Neural cell (in vitro differentiated cells): Measurements from ENCODE around the gene MMP20. TPM values are rescaled to one million over a fixed set of nuclear protein-coding genes. Genes with fewer than 3 reads are reported as not detected.

Experiments
- H2AFZ ChIP-seq: fragments of 200-600, 300-800 bp; sonication (generic), shearing (Covaris generic); 2 replicates; pipeline ENCODE4 v1.6.0; 2014; ENCODE audit warnings: low read depth, mild to moderate bottlenecking, antibody characterized with exemption, low read length, moderate library complexity
- H3F3A ChIP-seq: fragments of 200-600 bp; shearing (Covaris generic); 2 replicates; pipeline ENCODE4 v1.6.1; 2016; ENCODE audit warnings: mild to moderate bottlenecking, moderate library complexity, mixed read lengths, antibody characterized with exemption, low read length; ENCODE audit not compliant: insufficient read depth, poor library complexity, severe bottlenecking
- H3K27ac ChIP-seq: fragments of 200-600, 300-800 bp; sonication (generic), shearing (Covaris generic); 2 replicates; pipeline ENCODE4 v1.5.1; 2014; ENCODE audit warnings: mild to moderate bottlenecking, low read length, moderate library complexity
- H3K27me3 ChIP-seq: fragments of 300-800, 200-600 bp; sonication (generic), shearing (Covaris generic); 2 replicates; pipeline ENCODE4 v1.6.0; 2014; ENCODE audit warnings: mild to moderate bottlenecking, low read depth, low read length, moderate library complexity; ENCODE audit not compliant: insufficient read depth
- H3K36me3 ChIP-seq: fragments of 300-800, 200-600 bp; sonication (generic), shearing (Covaris generic); 2 replicates; pipeline ENCODE4 v1.5.1; 2014; ENCODE audit warnings: mild to moderate bottlenecking, antibody characterized with exemption, low read length, moderate library complexity; ENCODE audit not compliant: insufficient read depth
- H3K4me2 ChIP-seq: fragments of 300-800, 200-600 bp; sonication (generic), shearing (Covaris generic); 2 replicates; pipeline ENCODE4 v1.6.0; 2014; ENCODE audit warnings: mild to moderate bottlenecking, low read length
- H3K4me3 ChIP-seq: fragments of 300-800, 200-600 bp; sonication (generic), shearing (Covaris generic); 2 replicates; pipeline ENCODE4 v1.5.1; 2014; ENCODE audit warnings: mild to moderate bottlenecking, low read length, moderate library complexity
- H3K79me2 ChIP-seq: fragments of 200-600 bp; shearing (Covaris generic); replicated peaks from 2 replicates; pipeline ENCODE4 v1.6.0; 2014; ENCODE audit warnings: mild to moderate bottlenecking, low read length, moderate library complexity; ENCODE audit not compliant: insufficient read depth
- H3K9ac ChIP-seq: fragments of 300-800, 200-600 bp; sonication (generic), shearing (Covaris generic); 2 replicates; pipeline ENCODE4 v1.6.1; 2016; ENCODE audit warnings: mild to moderate bottlenecking, low read length, mixed read lengths
- H3K9me2 ChIP-seq: fragments of 200-600 bp; shearing (Covaris generic); 2 replicates; pipeline ENCODE4 v1.6.1; 2016; ENCODE audit warnings: mild to moderate bottlenecking, low read length, mixed read lengths; ENCODE audit not compliant: insufficient read depth
- H3K9me3 ChIP-seq: fragments of 200-600, 300-800 bp; sonication (generic), shearing (Covaris generic); 2 replicates; pipeline ENCODE4 v1.6.1; 2016; ENCODE audit warnings: mild to moderate bottlenecking, mixed run types, low read length, moderate library complexity, mixed read lengths
- H4K20me1 ChIP-seq: fragments of 200-600 bp; shearing (Covaris generic); 2 replicates; pipeline ENCODE4 v1.6.1; 2016; ENCODE audit warnings: mild to moderate bottlenecking, mixed run types; ENCODE audit not compliant: insufficient read depth
- EP300 ChIP-seq: fragments of 450-650 bp; conservative IDR thresholded peaks from 2 replicates; pipeline ENCODE4 v1.6.1; 2014; ENCODE audit warnings: antibody characterized with exemption, mild to moderate bottlenecking, moderate library complexity; ENCODE audit not compliant: poor library complexity, severe bottlenecking
- EZH2 ChIP-seq: fragments of 200-600, 300-800 bp; shearing (Covaris generic), sonication (generic); IDR thresholded peaks from 2 replicates; pipeline ENCODE4 v1.6.1; 2014; ENCODE audit warnings: antibody characterized with exemption, low read length, borderline replicate concordance, mild to moderate bottlenecking; ENCODE audit not compliant: insufficient read depth, poor library complexity, severe bottlenecking
- MXI1 ChIP-seq: fragments of 450-650 bp; conservative IDR thresholded peaks from 2 replicates; pipeline ENCODE4 v1.6.1; 2014; ENCODE audit warnings: antibody characterized with exemption, mild to moderate bottlenecking; ENCODE audit not compliant: poor library complexity, severe bottlenecking
- POLR2AphosphoS5 ChIP-seq: IDR thresholded peaks from 2 replicates; pipeline ENCODE4 v1.6.1; 2012
- RAD21 ChIP-seq: fragments of 450-650 bp; conservative IDR thresholded peaks from 2 replicates; pipeline ENCODE4 v1.6.1; 2014; ENCODE audit warnings: antibody characterized with exemption, mild to moderate bottlenecking, moderate library complexity
- SMC3 ChIP-seq: fragments of 450-650 bp; conservative IDR thresholded peaks from 2 replicates; pipeline ENCODE4 v1.6.1; 2014; ENCODE audit warnings: antibody characterized with exemption, mild to moderate bottlenecking, moderate library complexity; ENCODE audit not compliant: poor library complexity
- TAF1 ChIP-seq: IDR thresholded peaks from 2 replicates; pipeline ENCODE4 v1.6.1; 2012; ENCODE audit warnings: low read depth
- polyA plus RNA-seq: library from polyadenylated mRNA; depleted of rRNA; stranded (reverse); fragments of >200 nt; gene quantifications from 2 replicates; pipeline ENCODE4 v1.2.3, GENCODE V29; 2014
- TF ChIP-seq, protein P1 (sequence below): fragments of 450-650 bp; IDR thresholded peaks from 2 replicates; pipeline ENCODE4 v1.5.1; 2014; ENCODE audit warnings: antibody characterized with exemption, mild to moderate bottlenecking, moderate library complexity; ENCODE audit not compliant: poor library complexity, severe bottlenecking
- TF ChIP-seq, protein P2 (sequence below): IDR thresholded peaks from 2 replicates; pipeline ENCODE4 v1.6.1; 2012; ENCODE audit warnings: borderline replicate concordance

MMP20 gene
- polyA plus RNA-seq, 1 donor from 2014 or later, result not detected

DNA sequence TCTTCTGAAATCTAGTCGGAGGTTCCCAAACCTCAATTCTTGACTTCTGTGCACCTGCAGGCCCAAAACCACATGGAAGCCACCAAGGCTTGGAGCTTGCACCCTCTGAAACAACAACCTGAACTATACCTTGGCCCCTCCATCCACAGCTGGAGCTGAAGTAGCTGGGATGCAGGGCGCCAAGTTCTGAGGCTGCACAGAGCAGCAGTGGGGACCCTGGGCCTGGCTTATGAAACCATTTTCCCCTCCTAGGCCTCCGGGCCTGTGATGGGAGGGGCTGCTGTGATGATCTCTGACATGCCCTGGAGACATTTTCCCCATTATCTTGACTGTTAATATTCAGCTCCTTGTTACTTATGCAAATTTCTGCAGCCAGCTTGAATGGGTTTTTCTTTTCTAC is 56.3 kb downstream of the MMP20 start:
- Histone ChIP-seq H3K27me3 (no peaks in the 10 kb centered on the region), H3K9ac (no peak overlapping the region), H3K9me2 (no peaks in the 10 kb centered on the region), H3F3A (no peaks in the 10 kb centered on the region), H4K20me1 (no peaks in the 10 kb centered on the region), H3K36me3 (no peaks in the 10 kb centered on the region), H3K9me3 (peaks cover 3% of the 10 kb centered on the region), H2AFZ (no peak overlapping the region), H3K4me3 (no peak overlapping the region), H3K79me2 (no peaks in the 10 kb centered on the region), H3K27ac (no peak overlapping the region), H3K4me2 (no peak overlapping the region)
- no peak for TF ChIP-seq SMC3
- no peak for TF ChIP-seq RAD21
- TF ChIP-seq EZH2, result no peak
- TF ChIP-seq TAF1, result no peak
- no peak for TF ChIP-seq POLR2AphosphoS5
- TF ChIP-seq EP300, result no peak
- no peak for TF ChIP-seq MXI1
- TF ChIP-seq, protein P1, sequence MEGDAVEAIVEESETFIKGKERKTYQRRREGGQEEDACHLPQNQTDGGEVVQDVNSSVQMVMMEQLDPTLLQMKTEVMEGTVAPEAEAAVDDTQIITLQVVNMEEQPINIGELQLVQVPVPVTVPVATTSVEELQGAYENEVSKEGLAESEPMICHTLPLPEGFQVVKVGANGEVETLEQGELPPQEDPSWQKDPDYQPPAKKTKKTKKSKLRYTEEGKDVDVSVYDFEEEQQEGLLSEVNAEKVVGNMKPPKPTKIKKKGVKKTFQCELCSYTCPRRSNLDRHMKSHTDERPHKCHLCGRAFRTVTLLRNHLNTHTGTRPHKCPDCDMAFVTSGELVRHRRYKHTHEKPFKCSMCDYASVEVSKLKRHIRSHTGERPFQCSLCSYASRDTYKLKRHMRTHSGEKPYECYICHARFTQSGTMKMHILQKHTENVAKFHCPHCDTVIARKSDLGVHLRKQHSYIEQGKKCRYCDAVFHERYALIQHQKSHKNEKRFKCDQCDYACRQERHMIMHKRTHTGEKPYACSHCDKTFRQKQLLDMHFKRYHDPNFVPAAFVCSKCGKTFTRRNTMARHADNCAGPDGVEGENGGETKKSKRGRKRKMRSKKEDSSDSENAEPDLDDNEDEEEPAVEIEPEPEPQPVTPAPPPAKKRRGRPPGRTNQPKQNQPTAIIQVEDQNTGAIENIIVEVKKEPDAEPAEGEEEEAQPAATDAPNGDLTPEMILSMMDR, result no peak
- TF ChIP-seq, protein P2, sequence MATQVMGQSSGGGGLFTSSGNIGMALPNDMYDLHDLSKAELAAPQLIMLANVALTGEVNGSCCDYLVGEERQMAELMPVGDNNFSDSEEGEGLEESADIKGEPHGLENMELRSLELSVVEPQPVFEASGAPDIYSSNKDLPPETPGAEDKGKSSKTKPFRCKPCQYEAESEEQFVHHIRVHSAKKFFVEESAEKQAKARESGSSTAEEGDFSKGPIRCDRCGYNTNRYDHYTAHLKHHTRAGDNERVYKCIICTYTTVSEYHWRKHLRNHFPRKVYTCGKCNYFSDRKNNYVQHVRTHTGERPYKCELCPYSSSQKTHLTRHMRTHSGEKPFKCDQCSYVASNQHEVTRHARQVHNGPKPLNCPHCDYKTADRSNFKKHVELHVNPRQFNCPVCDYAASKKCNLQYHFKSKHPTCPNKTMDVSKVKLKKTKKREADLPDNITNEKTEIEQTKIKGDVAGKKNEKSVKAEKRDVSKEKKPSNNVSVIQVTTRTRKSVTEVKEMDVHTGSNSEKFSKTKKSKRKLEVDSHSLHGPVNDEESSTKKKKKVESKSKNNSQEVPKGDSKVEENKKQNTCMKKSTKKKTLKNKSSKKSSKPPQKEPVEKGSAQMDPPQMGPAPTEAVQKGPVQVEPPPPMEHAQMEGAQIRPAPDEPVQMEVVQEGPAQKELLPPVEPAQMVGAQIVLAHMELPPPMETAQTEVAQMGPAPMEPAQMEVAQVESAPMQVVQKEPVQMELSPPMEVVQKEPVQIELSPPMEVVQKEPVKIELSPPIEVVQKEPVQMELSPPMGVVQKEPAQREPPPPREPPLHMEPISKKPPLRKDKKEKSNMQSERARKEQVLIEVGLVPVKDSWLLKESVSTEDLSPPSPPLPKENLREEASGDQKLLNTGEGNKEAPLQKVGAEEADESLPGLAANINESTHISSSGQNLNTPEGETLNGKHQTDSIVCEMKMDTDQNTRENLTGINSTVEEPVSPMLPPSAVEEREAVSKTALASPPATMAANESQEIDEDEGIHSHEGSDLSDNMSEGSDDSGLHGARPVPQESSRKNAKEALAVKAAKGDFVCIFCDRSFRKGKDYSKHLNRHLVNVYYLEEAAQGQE, result no peak

DNA sequence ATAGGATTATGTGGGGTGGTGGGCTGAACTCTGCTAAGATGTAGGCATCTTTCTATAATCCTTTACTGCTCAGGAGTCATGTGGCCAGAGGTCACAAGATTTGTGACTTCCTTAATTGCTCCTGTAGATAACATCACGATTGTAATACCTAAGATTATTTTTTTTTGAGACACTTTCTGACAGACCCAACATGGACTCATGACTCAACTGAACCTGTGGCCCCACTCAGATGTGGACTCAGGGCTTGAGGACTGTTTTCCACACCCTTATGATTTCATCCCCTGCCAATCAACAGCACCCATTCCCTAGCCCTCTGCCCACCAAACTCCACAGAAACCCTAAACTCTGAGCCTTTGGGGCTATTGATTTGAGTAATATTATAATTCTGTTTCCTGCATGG is 59.0 kb downstream of the MMP20 start:
- Histone ChIP-seq H3K79me2 (no peaks in the 10 kb centered on the region), H3K4me2 (no peak overlapping the region), H3K9ac (no peak overlapping the region), H3K27ac (no peak overlapping the region), H4K20me1 (no peaks in the 10 kb centered on the region), H3K36me3 (no peaks in the 10 kb centered on the region), H2AFZ (no peak overlapping the region), H3K27me3 (no peaks in the 10 kb centered on the region), H3K9me3 (peaks cover 3% of the 10 kb centered on the region), H3F3A (no peaks in the 10 kb centered on the region), H3K4me3 (no peak overlapping the region), H3K9me2 (no peaks in the 10 kb centered on the region)
- TF ChIP-seq POLR2AphosphoS5 (no peak), MXI1 (no peak), EZH2 (no peak), RAD21 (no peak)

DNA sequence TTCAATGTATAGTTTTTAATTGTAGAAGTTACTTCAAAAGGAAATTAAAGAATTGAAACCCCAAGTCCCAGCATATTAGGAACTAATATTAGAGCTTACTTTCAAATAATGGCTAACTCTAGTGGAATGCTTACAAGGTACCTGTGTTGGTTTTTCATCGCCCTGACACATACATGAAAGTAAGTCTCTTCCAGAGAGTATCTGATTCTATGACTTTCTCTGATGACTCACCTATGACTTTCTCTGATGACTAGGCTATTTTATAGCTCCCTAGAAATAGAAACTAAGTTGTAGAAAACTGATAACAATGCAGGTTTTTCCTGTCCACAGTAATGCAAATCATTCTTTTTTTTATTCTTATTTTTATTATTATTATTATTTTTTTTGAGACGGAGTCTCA is 61.0 kb downstream of the MMP20 start:
- no peak overlapping the region for H3K27ac ChIP-seq
- H2AFZ ChIP-seq, result no peak overlapping the region
- H3F3A ChIP-seq, result no peaks in the 10 kb centered on the region
- no peaks in the 10 kb centered on the region for H3K9me2 ChIP-seq
- H3K36me3 ChIP-seq, result no peaks in the 10 kb centered on the region
- H3K79me2 ChIP-seq, result no peaks in the 10 kb centered on the region
- no peak overlapping the region for H3K4me3 ChIP-seq
- peaks cover 3% of the 10 kb centered on the region for H3K9me3 ChIP-seq
- no peak overlapping the region for H3K4me2 ChIP-seq
- no peaks in the 10 kb centered on the region for H3K27me3 ChIP-seq
- TF ChIP-seq EZH2 (no peak), SMC3 (no peak), MXI1 (no peak), POLR2AphosphoS5 (no peak), TAF1 (no peak), RAD21 (no peak), EP300 (no peak)
- TF ChIP-seq, protein P1, result no peak
- TF ChIP-seq, protein P2, result no peak
- H3K9ac ChIP-seq, result no peak overlapping the region
- H4K20me1 ChIP-seq, result no peaks in the 10 kb centered on the region
